Measurements from ENCODE around the gene SEPTIN5.

The SEPTIN5 gene

DNA sequence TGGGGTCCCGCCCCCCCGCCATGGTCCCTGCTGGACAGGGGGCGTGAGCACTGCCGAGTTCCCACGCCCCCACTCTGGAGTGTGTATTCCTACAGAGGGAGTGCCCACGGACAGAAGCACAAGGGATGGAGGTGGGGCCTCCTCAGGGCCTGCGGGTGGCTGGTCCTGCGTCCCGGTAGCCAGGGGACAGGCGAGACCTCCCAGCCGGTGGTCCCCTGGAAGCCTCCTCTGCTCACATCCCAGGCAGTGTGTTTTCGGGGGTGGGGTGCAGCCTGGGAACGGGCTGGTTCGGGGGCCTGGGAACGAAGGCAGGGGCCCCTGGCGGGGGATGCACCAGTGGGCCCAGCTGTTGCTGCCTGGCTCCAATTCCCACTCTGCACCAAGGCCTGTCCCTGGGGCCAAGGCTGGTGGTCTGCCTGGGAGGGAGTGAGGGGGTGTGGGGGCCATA is 25.2 kb downstream of the SEPTIN5 start:
- TF ChIP-seq, protein P1, sequence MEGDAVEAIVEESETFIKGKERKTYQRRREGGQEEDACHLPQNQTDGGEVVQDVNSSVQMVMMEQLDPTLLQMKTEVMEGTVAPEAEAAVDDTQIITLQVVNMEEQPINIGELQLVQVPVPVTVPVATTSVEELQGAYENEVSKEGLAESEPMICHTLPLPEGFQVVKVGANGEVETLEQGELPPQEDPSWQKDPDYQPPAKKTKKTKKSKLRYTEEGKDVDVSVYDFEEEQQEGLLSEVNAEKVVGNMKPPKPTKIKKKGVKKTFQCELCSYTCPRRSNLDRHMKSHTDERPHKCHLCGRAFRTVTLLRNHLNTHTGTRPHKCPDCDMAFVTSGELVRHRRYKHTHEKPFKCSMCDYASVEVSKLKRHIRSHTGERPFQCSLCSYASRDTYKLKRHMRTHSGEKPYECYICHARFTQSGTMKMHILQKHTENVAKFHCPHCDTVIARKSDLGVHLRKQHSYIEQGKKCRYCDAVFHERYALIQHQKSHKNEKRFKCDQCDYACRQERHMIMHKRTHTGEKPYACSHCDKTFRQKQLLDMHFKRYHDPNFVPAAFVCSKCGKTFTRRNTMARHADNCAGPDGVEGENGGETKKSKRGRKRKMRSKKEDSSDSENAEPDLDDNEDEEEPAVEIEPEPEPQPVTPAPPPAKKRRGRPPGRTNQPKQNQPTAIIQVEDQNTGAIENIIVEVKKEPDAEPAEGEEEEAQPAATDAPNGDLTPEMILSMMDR (IDR thresholded peaks at IDR 0.05; ENCODE audit: insufficient read depth, missing control alignments) = no peak

DNA sequence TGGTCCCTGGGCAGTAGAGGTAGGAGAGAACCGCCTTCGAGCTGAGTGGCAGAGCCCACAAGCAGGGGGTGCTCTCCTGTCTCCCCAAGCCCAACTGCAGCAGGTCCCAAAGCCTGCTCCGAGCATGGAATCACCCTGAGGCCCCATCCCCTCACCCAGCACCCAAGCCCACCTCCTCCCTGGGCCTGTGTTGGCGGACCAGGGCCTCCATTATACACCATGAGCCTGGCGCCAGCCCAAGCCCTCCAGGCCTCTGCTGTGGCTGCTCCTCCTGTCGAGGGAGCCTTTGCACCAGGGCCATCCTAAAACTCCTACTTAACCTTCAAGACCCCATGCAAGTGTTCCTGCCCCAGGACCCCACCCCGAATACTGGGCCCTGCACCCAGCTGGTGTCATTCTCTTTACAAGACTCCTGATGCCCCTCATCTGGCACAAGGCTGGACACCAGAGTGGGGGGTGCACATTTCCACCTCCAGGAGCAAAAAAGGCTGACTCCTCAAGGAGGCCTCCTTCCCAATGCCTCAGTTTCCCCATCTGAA is 25.7 kb downstream of the SEPTIN5 start:
- no peak for FAIRE-seq
- TF ChIP-seq, protein P1 (IDR thresholded peaks at IDR 0.05; ENCODE audit: insufficient read depth, missing control alignments) = no peak

More for the DNA sequence above, 25.2 kb downstream of the SEPTIN5 start:
- no peak for DNase-seq (ENCODE audit: insufficient read length, low spot score)
- FAIRE-seq = no peak

DNA sequence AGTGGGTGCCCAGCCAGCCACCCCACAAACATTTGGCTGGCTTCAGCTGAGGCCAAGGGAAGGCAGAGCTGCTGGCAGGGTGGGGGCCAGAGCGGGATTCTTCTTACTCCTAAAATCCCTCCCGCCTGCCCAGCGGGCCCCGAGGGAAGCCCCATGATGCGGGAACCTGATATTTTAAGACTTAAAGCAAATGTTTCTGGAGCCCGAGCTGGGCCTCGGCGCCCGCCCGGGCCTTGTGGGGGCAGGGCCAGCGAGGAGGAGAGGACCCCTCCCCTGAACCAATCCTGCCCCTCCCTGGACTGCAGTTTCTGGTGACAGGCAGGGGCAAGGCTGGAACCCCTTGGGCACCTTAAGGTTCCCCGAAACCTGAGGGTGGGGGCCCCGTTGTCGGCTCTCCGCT is 26.3 kb downstream of the SEPTIN5 start:
- FAIRE-seq (no peak), DNase-seq (ENCODE audit: insufficient read length, low spot score) (no peak)
- TF ChIP-seq, protein P1 (IDR thresholded peaks at IDR 0.05; ENCODE audit: insufficient read depth, missing control alignments) = no peak

More for the DNA sequence above, 25.7 kb downstream of the SEPTIN5 start:
- no peak for DNase-seq (ENCODE audit: insufficient read length, low spot score)

DNA sequence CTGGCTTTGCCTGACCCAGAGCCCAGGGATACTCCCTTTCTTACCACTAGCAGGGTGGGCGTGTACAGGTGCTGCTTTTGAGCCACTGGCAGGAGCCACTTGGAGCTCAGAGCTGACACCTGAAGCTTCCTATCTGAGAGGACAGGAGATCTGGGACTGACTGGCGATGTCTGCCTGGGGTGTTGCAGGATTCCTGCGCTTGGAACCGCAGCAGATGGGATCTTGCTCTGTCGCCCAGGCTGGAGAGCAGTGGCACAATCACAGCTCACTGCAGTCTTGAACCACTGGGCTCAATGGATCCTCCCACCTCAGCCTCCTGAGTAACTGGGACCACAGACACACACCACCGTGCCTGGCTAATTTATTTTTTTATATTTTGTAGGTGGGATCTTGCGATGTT is 26.8 kb downstream of the SEPTIN5 start:
- DNase-seq (ENCODE audit: insufficient read length, low spot score) (no peak), FAIRE-seq (no peak)
- TF ChIP-seq, protein P1 (IDR thresholded peaks at IDR 0.05; ENCODE audit: insufficient read depth, missing control alignments) = no peak

DNA sequence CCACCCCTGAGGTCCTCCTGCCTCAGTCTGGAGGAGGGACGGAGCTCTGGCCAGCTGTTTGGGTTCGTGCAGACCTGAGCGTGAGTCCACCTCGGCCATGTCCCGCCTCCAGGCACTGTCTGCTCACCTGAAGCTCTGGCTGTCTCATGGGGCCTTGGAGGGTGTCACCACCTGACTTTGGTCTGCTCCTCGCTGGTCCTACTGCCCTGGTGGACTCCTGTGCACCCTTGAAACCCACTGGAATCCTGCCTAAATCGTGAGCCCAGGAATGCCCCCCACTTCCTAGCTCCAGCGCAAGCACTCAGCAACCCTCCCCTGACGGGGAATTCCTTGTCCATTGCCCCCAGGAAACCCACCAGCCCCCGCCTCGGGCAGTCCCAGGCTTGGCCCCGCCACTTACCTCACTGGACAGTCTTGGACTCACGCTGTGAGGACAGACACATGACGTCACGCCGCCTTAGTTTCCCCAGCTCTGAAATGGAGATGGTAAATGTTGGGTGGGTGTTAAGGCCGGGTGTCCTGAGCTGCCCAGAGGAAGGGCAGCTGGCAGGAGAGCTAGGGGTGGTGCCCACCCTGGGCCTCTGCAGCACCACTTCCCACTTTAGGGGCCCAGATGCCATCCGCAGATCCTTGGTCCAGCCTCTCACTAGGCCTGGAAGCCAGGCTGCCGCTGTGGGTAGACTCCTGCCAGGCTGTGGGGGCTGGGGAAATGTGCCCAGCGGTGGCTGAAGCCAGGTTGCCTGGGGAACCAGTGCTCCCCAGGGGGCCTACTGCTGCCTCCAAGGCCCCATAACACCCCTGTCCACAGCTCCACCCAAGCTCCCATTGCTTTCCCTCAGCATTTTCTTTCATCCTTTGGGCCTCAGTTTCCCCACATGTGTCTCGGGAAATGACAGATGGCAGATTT is 28.1 kb downstream of the SEPTIN5 start:
- no peak for FAIRE-seq
- no peak for DNase-seq (ENCODE audit: insufficient read length, low spot score)
- TF ChIP-seq, protein P1 (IDR thresholded peaks at IDR 0.05; ENCODE audit: insufficient read depth, missing control alignments) = no peak

DNA sequence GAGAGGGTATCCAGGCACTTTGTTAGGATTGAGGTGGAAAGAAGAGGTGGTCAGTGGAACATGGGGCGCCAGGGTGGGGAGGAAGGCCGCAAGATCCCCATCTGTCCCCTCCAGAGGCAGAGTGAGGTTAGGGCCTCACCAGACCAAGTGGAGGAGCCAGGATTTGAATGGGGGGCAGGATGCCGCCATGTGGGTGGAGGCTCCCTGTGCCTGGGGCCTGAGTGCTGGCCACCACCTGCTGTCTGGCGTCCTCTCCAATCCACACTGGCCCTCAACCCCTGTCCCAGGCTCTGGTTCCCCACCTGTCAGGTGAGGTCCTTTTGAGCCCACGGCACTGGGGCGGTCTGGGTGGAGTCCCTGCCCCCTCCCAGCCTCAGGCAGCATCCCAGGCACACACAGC is 28.8 kb downstream of the SEPTIN5 start:
- TF ChIP-seq, protein P1 (IDR thresholded peaks at IDR 0.05; ENCODE audit: insufficient read depth, missing control alignments) = no peak
- DNase-seq (ENCODE audit: insufficient read length, low spot score) = no peak
- FAIRE-seq = no peak

DNA sequence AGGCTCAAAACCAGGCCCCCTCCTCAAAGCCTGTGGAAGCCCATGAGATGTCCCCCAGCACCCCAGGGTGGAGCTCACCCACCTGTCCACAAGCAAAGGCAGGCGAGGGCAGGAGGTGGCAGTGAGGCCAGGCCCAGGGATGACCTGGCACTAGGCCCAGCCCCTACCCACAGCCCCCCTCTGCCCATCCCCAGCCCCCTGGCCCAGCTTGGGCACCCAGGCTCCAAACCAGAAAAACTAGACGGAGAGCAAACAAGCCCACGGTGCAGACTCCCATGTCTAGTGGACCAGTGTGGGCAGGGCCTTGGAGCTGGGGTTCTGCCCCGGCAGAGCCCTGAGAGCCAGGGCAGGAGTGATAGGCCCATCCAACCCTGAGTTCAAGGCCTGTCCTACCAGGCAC is 29.3 kb downstream of the SEPTIN5 start:
- FAIRE-seq = no peak
- TF ChIP-seq, protein P1 (IDR thresholded peaks at IDR 0.05; ENCODE audit: insufficient read depth, missing control alignments) = no peak

More for the DNA sequence above, 29.3 kb downstream of the SEPTIN5 start:
- DNase-seq (ENCODE audit: insufficient read length, low spot score) = no peak

All from D721Med (cell line).